GM12878 (cell line): ENCODE data around the gene FKTN. TPM values are rescaled to one million over a fixed set of nuclear protein-coding genes. Genes with fewer than 3 reads are reported as not detected.
A peak's percentile ranks its signal among the peaks of the same experiment; 100 is the strongest.

ENCODE experiments used
- ATF2 ChIP-seq: IDR thresholded peaks from 2 replicates; pipeline ENCODE4 v1.6.1; 2012; ENCODE audit warnings: low read length, inconsistent platforms
- BCLAF1 ChIP-seq: fragments of 450-650 bp; IDR thresholded peaks from 2 replicates; pipeline ENCODE4 v1.6.1; 2017; ENCODE audit warnings: antibody characterized with exemption, mild to moderate bottlenecking, moderate library complexity
- ETV6 ChIP-seq, 2 experiments: fragments of 450-650 bp in 1 of 2; IDR thresholded peaks in 1 of 2; conservative IDR thresholded peaks in 1 of 2; 2 replicates each; pipeline ENCODE4 v1.6.1; 2014; ENCODE audit warnings: antibody characterized with exemption in 1 of 2, borderline replicate concordance in 1 of 2, low read depth in 1 of 2, mild to moderate bottlenecking in 1 of 2, moderate library complexity in 1 of 2
- FOS ChIP-seq: IDR thresholded peaks from 3 replicates; pipeline ENCODE4 v1.6.1; 2011; ENCODE audit warnings: borderline replicate concordance; ENCODE audit not compliant: insufficient read length; ENCODE audit errors: extremely low read depth
- FOXM1 ChIP-seq: IDR thresholded peaks from 2 replicates; pipeline ENCODE4 v1.6.1; 2012; ENCODE audit warnings: low read depth, mild to moderate bottlenecking, inconsistent platforms, low read length, moderate library complexity
- HCFC1 ChIP-seq: fragments of 150-350 bp; IDR thresholded peaks from 2 replicates; pipeline ENCODE4 v1.6.1; 2014; ENCODE audit warnings: low read length
- LARP7 ChIP-seq: fragments of 450-650 bp; IDR thresholded peaks from 2 replicates; pipeline ENCODE4 v1.6.1; 2017; ENCODE audit warnings: mild to moderate bottlenecking
- MEF2A ChIP-seq: IDR thresholded peaks from 2 replicates; pipeline ENCODE4 v1.6.1; 2011; ENCODE audit warnings: low read depth, mild to moderate bottlenecking, low read length, moderate library complexity; ENCODE audit not compliant: insufficient read depth
- MTA2 ChIP-seq: fragments of 450-650 bp; IDR thresholded peaks from 2 replicates; pipeline ENCODE4 v1.6.1; 2016; ENCODE audit warnings: low read depth, mild to moderate bottlenecking, moderate library complexity
- NFXL1 ChIP-seq: fragments of 450-650 bp; IDR thresholded peaks from 2 replicates; pipeline ENCODE4 v1.6.1; 2017; ENCODE audit warnings: antibody characterized with exemption, mild to moderate bottlenecking, borderline replicate concordance
- NKRF ChIP-seq: fragments of 450-650 bp; conservative IDR thresholded peaks from 2 replicates; pipeline ENCODE4 v1.6.1; 2017; ENCODE audit warnings: mild to moderate bottlenecking, moderate library complexity
- NR2C2 ChIP-seq: IDR thresholded peaks from 2 replicates; pipeline ENCODE4 v1.6.1; 2011; ENCODE audit warnings: borderline replicate concordance, low read depth; ENCODE audit not compliant: control insufficient read depth, insufficient read length
- PKNOX1 ChIP-seq: fragments of 450-650 bp; IDR thresholded peaks from 2 replicates; pipeline ENCODE4 v1.6.1; 2016; ENCODE audit warnings: mild to moderate bottlenecking
- POU2F2 ChIP-seq: IDR thresholded peaks from 3 replicates; pipeline ENCODE4 v1.6.1; 2011; ENCODE audit warnings: low read depth, mild to moderate bottlenecking, low read length, borderline replicate concordance
- SPI1 ChIP-seq: IDR thresholded peaks from 2 replicates; pipeline ENCODE4 v1.6.1; 2011; ENCODE audit warnings: low read depth, mild to moderate bottlenecking, low read length, moderate library complexity, borderline replicate concordance; ENCODE audit not compliant: insufficient read depth
- SREBF2 ChIP-seq: IDR thresholded peaks from 2 replicates; pipeline ENCODE4 v1.6.1; 2012; ENCODE audit warnings: mild to moderate bottlenecking, low read length
- ZBED1 ChIP-seq: IDR thresholded peaks from 2 replicates; pipeline ENCODE4 v1.6.1; 2016; ENCODE audit warnings: borderline replicate concordance
- ZNF217 ChIP-seq: fragments of 450-650 bp; IDR thresholded peaks from 2 replicates; pipeline ENCODE4 v1.6.1; 2017; ENCODE audit warnings: antibody characterized with exemption, mild to moderate bottlenecking
- ZNF592 ChIP-seq: fragments of 450-650 bp; IDR thresholded peaks from 2 replicates; pipeline ENCODE4 v1.6.1; 2017; ENCODE audit warnings: mild to moderate bottlenecking, moderate library complexity
- polyA plus RNA-seq, 11 experiments: library from polyadenylated mRNA; depleted of rRNA in 4 of 11; unstranded in 6 of 11; stranded (reverse) in 5 of 11; fragments of >200 nt; fragmentation: Nextera tagmentation in 4 of 11; fragmentation: Illumina TruSeq in 1 of 11; extraction: Ambion mirVana in 4 of 11; extraction: Trizol in 1 of 11; gene quantifications; 1 replicate in 1 of 11; 2 replicates in 10 of 11; pipeline versions ENCODE4 v1.2.1 to v1.2.3, GENCODE V29; 2011 to 2016; ENCODE audit warnings: inconsistent platforms in 2 of 11, missing spikeins in 2 of 11, low read depth in 1 of 11
- total RNA-seq, 4 experiments: library from RNA; depleted of rRNA in 3 of 4; stranded (reverse); fragments of >200 nt in 3 of 4; fragmentation: Illumina TruSeq in 1 of 4; extraction: Trizol in 1 of 4; gene quantifications; 2 replicates each; pipeline versions ENCODE4 v1.2.1 to v1.2.3, GENCODE V29; 2013 to 2021

FKTN gene
- total and polyA plus RNA-seq, 10 of the 15 experiments (the other 5 are each of a cell fraction or from before 2014, with no cell fraction given), result 3.6 to 15.9 (median 10.6) TPM

GRCh38 chr9:105672711-105673234 lies 114.8 kb downstream of the FKTN start (continued):
- TF ChIP-seq ZNF592, result no peak
- no peak for TF ChIP-seq LARP7
- TF ChIP-seq NR2C2, result no peak
- no peak for TF ChIP-seq NFXL1
- TF ChIP-seq MTA2, result no peak
- TF ChIP-seq SREBF2, result no peak
- TF ChIP-seq POU2F2, result no peak
- TF ChIP-seq HCFC1, result no peak
- no peak for TF ChIP-seq NKRF
- peak; percentile 87 for TF ChIP-seq SPI1
- no peak for TF ChIP-seq ETV6 (conservative IDR thresholded peaks at IDR 0.05 in 1 of 2, IDR thresholded peaks at IDR 0.05 in 1 of 2; ENCODE audit: borderline replicate concordance in 1 of 2, low read depth in 1 of 2)
- TF ChIP-seq ZNF217, result no peak
- TF ChIP-seq MEF2A, result no peak
- TF ChIP-seq BCLAF1, result no peak
- TF ChIP-seq PKNOX1, result peak; percentile 56; the same call in 1 of the 2 replicates
- no peak for TF ChIP-seq FOS
- no peak for TF ChIP-seq ATF2
- TF ChIP-seq ZBED1, result no peak
- TF ChIP-seq FOXM1, result no peak
